GM18861 (cell line): ENCODE results near the gene SERPINI2.
"Not testable (repeated sequence)": the region's sequence is repeated elsewhere in the genome, so short reads cannot be mapped to it uniquely, and the experiment has no call there.

Experiments
- ATAC-seq: cut with Tn5 transposase; IDR thresholded peaks from one replicate; pipeline ENCODE4 v1.9.1; 2021; ENCODE audit not compliant: unreplicated experiment

Gene SERPINI2

DNA sequence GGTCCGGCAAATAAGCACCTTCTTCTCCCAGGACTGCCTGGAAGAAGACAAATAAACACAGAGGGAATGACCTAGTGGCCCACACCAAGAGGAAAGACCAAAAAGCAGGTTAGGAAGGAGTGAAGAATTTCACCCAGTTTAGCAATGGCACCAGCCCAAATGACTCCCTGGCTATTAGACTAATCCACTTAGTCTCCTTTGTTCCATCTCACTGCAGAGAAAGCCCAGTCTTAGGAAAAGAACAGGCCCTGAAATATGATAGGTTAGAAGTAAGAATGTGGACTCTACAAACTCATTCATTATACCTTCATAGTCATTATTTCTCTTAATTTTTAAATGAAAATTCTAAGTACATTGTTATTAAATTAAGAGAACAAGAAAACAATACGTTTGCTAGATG lies 23.2 kb downstream of the SERPINI2 start:
- ATAC-seq: no peak

DNA sequence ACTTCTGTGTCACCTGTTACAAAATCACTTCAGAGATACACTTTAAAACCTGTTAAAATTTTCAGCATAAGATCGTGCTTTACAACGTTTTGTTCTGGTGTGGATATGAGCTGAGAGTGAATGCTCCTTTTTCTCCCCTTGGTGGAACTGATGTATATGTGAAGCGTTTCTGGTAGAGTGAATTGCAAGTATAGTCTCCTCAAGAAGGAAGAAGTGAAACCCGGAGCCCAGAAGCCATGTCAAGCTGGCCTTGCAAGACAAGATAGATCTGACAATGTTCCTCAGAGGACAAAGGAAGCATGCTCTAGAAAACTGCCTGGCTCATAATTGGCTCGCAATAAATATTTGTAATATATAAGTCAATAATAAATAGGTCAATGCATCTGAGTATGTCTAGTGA lies 23.6 kb downstream of the SERPINI2 start:
- ATAC-seq: no peak

DNA sequence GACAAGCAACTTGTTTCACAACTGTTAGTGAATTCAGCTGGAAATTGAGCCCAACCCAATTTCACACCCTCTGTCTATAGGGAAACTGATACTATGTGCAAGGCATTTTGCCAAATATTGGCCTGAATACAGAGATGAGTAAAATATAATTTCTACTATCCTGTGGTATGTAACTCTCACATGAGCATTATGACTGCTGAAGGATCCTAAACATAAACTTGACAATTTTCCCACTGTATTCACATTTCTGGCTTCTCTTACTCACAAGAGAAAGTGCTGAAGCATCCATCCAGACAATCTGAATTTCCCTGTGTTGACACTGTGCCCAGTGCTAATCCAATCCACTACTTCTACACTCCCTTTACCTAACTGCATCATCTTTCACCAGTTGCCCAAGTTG lies 28.4 kb downstream of the SERPINI2 start:
- ATAC-seq: no peak

DNA sequence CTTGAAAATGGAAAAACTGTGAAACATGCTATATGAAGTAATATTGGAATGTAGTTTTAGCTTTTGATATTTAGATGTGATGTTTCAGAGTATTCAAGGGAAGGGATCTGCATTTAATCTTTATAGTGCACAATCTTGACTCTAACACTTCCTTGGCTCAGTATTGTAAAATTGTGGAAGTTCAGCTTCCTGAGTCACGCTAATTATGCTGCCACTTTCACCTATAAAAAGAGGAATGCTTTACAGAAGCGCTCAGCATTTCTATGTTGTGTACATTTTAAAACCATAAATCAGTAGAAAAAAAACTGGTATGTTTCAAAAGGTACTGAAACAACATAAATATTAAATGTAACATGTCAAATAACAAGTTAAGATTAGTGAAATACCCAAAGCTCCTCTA lies 32.6 kb downstream of the SERPINI2 start:
- no peak for ATAC-seq

DNA sequence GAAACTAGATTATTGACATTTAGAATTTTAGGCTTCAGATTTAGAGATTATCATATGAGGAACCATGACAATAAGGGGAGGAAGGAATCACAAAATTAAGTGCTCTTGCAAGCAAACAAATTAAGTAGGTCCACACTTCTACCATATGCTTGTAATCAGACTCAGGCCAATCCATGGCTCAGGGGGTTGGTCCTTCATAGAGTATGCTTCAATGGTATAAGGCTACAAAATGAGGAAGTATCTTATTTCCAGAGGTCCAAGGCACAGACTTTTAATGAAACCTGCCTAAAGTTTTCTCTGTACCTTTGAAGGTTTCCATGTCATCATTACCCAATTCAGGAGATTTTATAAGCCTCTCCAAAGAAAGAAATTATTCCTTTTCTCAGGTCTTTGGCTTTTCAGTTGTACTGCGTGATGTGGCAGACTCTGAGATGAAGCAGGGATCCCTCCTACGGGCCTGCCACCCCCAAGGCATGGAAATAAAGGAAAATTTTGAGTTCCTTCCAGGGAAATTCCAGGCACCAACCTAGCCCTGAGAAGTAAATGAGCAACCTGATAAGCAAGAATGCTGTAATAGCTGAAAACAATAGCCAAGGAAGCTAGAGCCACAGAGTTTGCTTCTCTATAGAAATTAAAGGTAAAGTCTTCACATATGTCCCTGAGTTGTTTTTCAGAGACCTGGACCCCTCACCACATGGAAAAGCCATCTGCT lies 36.3 kb downstream of the SERPINI2 start:
- ATAC-seq: no peak

DNA sequence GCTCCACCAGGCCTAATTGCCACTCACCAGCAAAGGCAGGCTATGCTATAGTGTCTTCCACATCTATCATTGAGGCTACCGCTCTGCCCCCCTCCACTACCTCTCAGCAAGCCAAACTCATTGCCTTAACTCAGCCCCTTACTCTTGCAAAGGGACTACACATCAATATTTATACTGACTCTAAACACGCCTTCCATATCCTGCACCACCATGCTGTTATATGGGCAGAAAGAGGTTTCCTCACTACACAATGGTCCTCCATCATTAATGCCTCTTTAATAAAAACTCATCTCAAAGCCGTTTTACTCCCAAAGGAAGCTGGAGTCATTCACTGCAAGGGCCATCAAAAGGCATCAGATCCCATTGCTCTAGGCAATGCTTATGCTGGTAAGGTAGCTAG lies 46.9 kb downstream of the SERPINI2 start:
- not testable (repeated sequence) for ATAC-seq

DNA sequence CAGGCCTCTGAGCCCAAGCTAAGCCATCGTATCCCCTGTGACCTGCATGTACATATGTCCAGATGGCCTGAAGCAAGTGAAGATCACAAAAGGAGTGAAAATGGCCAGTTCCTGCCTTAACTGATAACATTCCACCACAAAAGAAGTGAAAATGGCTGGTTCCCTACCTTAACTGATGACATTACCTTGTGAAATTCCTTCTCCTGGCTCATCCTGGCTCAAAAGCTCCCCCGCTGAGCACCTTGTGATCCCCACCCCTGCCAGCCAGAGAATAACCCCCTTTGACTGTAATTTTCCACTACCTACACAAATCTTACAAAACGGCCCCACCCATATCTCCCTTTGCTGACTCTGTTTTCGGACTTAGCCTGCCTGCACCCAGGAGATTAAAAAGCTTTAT lies 51.4 kb downstream of the SERPINI2 start:
- ATAC-seq: not testable (repeated sequence)

DNA sequence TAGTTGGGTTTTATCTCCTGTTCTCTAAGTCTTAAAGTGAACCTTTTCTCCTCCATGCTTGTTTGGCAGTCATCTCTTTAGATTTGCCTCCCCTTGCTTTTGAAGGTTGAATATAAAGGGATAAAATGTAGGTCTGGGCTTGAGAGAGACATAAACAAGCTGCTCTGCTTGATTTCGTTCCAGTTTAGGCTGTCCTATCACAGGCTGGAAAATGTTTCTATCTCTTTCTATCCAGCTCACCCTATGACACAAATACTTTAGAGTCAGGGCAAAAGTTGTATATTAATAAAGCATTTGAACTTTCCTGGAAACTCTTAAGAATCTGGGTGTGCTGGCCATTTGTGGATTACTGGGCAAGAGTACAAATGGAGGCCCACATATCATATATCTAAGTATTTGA lies 64.2 kb downstream of the SERPINI2 start:
- ATAC-seq: no peak

DNA sequence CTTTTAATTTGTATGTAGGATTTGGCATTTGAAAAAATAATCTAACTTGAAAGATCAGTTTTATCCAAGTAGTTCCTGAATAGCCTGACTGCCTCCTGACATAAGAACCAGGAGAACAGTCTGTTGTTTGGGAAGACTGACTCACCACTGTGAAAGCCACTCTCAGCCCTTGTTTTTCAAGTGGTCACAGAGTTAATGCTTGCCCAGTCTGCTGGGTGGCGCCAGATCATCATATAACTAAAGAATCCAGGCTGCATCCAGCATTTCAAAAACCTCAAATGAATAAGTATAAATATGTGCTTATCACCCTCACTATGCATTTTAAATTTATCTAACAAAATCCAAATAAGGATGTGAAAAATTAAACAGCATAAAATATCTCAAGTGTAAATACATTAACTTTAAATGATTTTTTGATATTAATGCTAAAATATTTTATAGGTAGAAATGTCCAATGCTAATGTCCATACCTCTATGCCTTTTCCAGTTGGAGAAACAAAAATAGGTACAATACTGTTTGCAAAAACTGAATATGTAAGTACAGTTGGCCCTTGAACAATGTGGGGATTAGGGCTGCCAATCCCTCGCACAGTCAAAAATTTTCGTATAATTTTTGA lies 66.9 kb downstream of the SERPINI2 start:
- no peak for ATAC-seq

DNA sequence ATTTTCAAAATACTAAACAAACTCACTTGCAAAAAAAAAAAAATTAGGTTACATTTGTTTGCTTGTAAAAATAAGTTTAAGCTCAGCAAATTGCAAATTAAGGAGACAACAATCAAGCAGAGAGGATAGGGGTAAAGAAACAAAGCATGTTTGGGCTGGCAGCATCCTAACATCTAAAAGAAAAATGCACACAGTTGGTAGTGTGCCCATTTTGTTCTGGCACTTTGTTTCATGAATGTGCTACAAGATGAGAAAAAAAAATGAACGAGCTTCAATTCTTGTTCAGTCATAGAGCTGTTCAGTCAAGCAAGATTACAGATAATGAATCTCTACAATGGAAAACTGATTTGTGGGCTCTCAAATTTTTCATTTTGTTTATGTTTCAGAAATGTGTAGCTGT lies 76.0 kb downstream of the SERPINI2 start:
- ATAC-seq: no peak

DNA sequence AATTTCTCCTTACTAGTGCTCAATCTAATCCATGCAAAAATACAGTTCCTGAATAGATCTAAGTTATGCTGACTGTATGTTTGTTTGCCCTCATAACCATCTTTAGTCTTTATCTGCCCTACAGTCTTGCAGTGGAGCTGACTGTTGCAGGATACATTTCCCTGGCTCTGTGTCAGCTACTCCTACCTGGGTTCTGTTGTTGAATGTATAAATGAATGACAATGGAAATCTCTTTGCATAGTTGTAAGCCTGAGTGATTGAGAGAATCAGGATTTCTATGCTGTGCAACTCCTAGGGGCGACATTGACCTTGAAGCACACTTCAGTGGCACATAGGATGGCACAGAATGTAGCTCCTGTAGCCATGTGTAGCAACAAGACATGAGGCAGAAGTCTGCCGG lies 77.8 kb downstream of the SERPINI2 start:
- no peak for ATAC-seq

DNA sequence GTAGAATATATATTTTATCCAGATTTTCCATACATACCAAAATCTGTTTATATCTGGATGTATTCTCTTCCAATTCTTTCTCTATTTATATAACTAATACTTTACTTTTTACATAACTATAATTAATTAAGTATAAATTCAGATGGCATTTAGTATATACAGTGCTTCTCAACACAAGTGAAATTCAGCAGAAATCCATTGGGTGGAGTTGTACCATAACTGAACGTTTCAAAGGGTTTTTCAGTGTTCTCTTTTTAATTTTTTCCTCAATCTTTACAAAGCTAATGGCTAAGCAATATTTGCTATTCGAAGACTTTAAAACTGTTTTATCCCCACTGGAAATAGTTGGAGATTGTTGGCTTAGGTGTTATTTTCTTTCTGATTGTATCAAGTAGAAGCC lies 79.8 kb downstream of the SERPINI2 start:
- no peak for ATAC-seq
